Upper lobe of right lung (tissue), 1 donor: Measurements from ENCODE around the gene TRAK2. TPM values are rescaled to one million over a fixed set of nuclear protein-coding genes. Genes with fewer than 3 reads are reported as not detected.

ENCODE experiments used
- ATAC-seq: fragments of 200-7000 bp; cut with Tn5 transposase; one replicate; pipeline ENCODE4 v1.9.1; 2020; ENCODE audit warnings: mild to moderate bottlenecking, moderate library complexity
- DNase-seq: peaks from one replicate; pipeline ENCODE4 v3.0.0-alpha.2; 2020
- H3K27ac ChIP-seq: fragments of 200-600 bp; one replicate; pipeline ENCODE4 v1.8.0; 2022
- H3K27me3 ChIP-seq: fragments of 200-600 bp; one replicate; pipeline ENCODE4 v1.8.0; 2022; ENCODE audit warnings: mild to moderate bottlenecking
- H3K36me3 ChIP-seq: fragments of 200-600 bp; one replicate; pipeline ENCODE4 v1.8.0; 2022
- H3K4me1 ChIP-seq: fragments of 200-600 bp; one replicate; pipeline ENCODE4 v1.8.0; 2022
- H3K4me3 ChIP-seq: fragments of 200-600 bp; one replicate; pipeline ENCODE4 v1.8.0; 2022; ENCODE audit warnings: mild to moderate bottlenecking
- H3K9me3 ChIP-seq: fragments of 200-600 bp; one replicate; pipeline ENCODE4 v1.8.0; 2022
- intact Hi-C: fragments of 100-400 bp; cut with DNase I; formaldehyde crosslinking; loops from one replicate; pipeline ENCODE4 v1.11.0; 2022
- total RNA-seq: library from RNA; stranded (reverse); fragmentation: NEBNext Ultra II Directional; extraction: Animal tissue kit (Norgen Biotek cat#: 25700); gene quantifications from one replicate; pipeline ENCODE4 v1.2.1, GENCODE V29; 2021
- TF ChIP-seq, protein P1 (sequence below): fragments of 200-600 bp; IDR thresholded peaks from one replicate; pipeline ENCODE4 v1.8.0; 2022; ENCODE audit warnings: antibody characterized with exemption
- donor health status: DM: no; HTN: yes; CAD: no; lungs with severe emphysema.

Gene TRAK2
- total RNA-seq, 1 donor from 2014 or later = 78.0 TPM

DNA sequence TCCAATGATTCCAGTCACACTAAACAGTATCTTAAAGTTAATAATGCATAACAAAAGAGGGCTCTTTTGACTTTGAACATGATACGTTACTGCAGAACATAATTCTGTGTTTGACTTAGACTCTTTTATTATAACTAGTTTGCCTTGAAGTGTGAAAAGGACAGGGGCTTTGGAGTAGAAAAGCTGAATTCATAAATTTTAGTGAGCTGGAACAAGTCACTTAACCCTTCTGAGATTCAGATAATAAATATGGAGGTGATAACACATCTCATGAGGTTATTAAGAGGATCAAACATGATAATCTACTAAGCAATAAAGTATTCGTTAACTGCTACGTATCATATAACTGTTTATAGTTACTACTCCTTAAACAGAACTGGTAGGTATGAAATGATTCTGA is 49.4 kb downstream of the TRAK2 start:
- intact Hi-C loops = no loop called here
- TF ChIP-seq, protein P1, sequence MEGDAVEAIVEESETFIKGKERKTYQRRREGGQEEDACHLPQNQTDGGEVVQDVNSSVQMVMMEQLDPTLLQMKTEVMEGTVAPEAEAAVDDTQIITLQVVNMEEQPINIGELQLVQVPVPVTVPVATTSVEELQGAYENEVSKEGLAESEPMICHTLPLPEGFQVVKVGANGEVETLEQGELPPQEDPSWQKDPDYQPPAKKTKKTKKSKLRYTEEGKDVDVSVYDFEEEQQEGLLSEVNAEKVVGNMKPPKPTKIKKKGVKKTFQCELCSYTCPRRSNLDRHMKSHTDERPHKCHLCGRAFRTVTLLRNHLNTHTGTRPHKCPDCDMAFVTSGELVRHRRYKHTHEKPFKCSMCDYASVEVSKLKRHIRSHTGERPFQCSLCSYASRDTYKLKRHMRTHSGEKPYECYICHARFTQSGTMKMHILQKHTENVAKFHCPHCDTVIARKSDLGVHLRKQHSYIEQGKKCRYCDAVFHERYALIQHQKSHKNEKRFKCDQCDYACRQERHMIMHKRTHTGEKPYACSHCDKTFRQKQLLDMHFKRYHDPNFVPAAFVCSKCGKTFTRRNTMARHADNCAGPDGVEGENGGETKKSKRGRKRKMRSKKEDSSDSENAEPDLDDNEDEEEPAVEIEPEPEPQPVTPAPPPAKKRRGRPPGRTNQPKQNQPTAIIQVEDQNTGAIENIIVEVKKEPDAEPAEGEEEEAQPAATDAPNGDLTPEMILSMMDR = no peak
- Histone ChIP-seq H3K4me1 (peaks cover 44% of the 10 kb centered on the region), H3K9me3 (no peaks in the 10 kb centered on the region), H3K27ac (no peak overlapping the region), H3K27me3 (no peaks in the 10 kb centered on the region), H3K4me3 (no peak overlapping the region), H3K36me3 (peaks cover 34% of the 10 kb centered on the region)
- no peak for DNase-seq
- ATAC-seq = no peak

- no peak for DNase-seq
- Histone ChIP-seq H3K4me3 (no peak overlapping the region), H3K9me3 (no peaks in the 10 kb centered on the region), H3K4me1 (no peaks in the 10 kb centered on the region), H3K36me3 (peaks cover 84% of the 10 kb centered on the region), H3K27me3 (no peaks in the 10 kb centered on the region), H3K27ac (no peak overlapping the region)
- intact Hi-C loops = no loop called here
- no peak for ATAC-seq
- TF ChIP-seq, protein P1 = no peak
These were observed 54.7 kb downstream of the TRAK2 start for GRCh38 chr2:201396595-201396994.

- H3K27ac ChIP-seq = no peak overlapping the region
- TF ChIP-seq, protein P1 = no peak
- no peak for ATAC-seq
These were observed 68.1 kb downstream of the TRAK2 start for GRCh38 chr2:201383136-201383535.

DNA sequence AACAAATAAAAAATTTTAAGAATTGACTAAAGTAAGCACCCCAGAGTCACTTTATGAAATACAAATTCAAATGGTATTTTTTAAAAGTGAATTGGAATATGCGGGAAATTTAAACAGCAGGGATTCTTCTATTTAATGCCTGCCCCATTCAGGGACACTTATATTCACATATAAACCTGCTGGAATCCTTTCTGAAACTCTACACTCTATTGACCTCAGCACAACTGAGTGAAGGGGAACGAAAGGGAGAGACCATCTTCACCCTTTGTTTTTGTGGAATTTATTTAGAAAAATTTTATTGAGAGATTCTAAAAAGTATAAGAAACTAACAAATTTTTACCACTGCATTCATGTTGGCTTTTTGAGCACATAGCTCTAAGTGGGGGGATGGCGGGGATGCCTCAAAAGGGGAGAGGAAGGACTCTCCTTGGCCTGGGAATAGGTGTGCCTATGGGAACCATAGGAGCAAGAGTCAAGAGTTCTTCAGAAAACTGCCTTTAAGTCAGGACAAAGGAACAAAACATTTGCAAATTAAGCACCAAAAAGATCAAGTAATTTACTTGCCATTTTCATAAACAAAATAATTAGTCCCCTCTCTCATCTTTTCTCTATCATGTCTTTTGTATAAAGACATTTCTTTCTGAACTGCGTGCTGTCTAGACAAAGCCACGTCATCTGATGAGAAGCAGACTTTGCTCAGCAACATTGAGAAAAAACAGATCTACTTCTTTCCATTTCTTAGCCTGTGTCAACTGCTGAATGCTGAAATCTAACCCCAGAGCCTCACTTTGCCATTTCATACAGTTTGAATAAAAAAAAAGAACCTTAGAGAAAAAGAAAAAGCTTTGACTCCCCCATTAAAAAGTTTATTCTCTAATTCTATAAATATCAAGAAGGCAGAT is 72.5 kb downstream of the TRAK2 start:
- DNase-seq = no peak
- Histone ChIP-seq H3K4me3 (no peak overlapping the region), H3K9me3 (no peaks in the 10 kb centered on the region), H3K27me3 (no peaks in the 10 kb centered on the region), H3K36me3 (peaks cover 41% of the 10 kb centered on the region), H3K27ac (no peak overlapping the region), H3K4me1 (no peaks in the 10 kb centered on the region)
- no peak for ATAC-seq
- intact Hi-C loops = no loop called here
- TF ChIP-seq, protein P1 = no peak

More at GRCh38 chr2:201383136-201383535, 68.1 kb downstream of the TRAK2 start:
- Histone ChIP-seq H3K4me3 (no peak overlapping the region), H3K36me3 (peaks cover 83% of the 10 kb centered on the region), H3K27me3 (no peaks in the 10 kb centered on the region), H3K4me1 (no peaks in the 10 kb centered on the region), H3K9me3 (no peaks in the 10 kb centered on the region)
- intact Hi-C loops = no loop called here
- DNase-seq = no peak

GRCh38 chr2:201377218-201377617 is 74.0 kb downstream of the TRAK2 start:
- intact Hi-C loops = no loop called here

More at GRCh38 chr2:201377218-201377617, 74.0 kb downstream of the TRAK2 start:
- Histone ChIP-seq H3K27me3 (no peaks in the 10 kb centered on the region), H3K4me1 (no peaks in the 10 kb centered on the region), H3K27ac (no peak overlapping the region), H3K4me3 (no peak overlapping the region), H3K36me3 (peaks cover 26% of the 10 kb centered on the region), H3K9me3 (no peaks in the 10 kb centered on the region)
- TF ChIP-seq, protein P1 = no peak
- DNase-seq (no peak), ATAC-seq (no peak)
